HepG2 (cell line): ENCODE results near the gene RARA. TPM values are rescaled to one million over a fixed set of nuclear protein-coding genes. Genes with fewer than 3 reads are reported as not detected.
A peak's percentile ranks its signal among the peaks of the same experiment; 100 is the strongest.

Experiments
- CBX2 ChIP-seq, 2 experiments: fragments of 200-600 bp in 1 of 2; sonication (generic); formaldehyde crosslinking in 1 of 2; IDR thresholded peaks; 2 replicates each; pipeline versions ENCODE4 v1.7.0 to v1.8.1; 2018 to 2022; ENCODE audit warnings: low read depth in 2 of 2, low read length in 1 of 2, mild to moderate bottlenecking in 1 of 2, missing genetic modification reagents in 1 of 2
- CCAR2 ChIP-seq: fragments of 200-400 bp; formaldehyde crosslinking; optimal IDR thresholded peaks from 2 replicates; pipeline ENCODE3; 2018; ENCODE audit warnings: low read depth, mild to moderate bottlenecking, low read length, moderate library complexity
- ERF ChIP-seq: IDR thresholded peaks from 2 replicates; pipeline ENCODE4 v1.6.1; 2018; ENCODE audit warnings: missing biosample characterization, missing genetic modification reagents
- HHEX ChIP-seq: IDR thresholded peaks from 2 replicates; pipeline ENCODE4 v1.6.1; 2016; ENCODE audit warnings: control low read depth
- JUNB ChIP-seq: sonication (generic); formaldehyde crosslinking; IDR thresholded peaks from 2 replicates; pipeline ENCODE4 v1.8.0; 2022; ENCODE audit warnings: missing genetic modification reagents, mild to moderate bottlenecking, borderline replicate concordance
- KLF11 ChIP-seq: IDR thresholded peaks from 2 replicates; pipeline ENCODE4 v1.6.1; 2016; ENCODE audit warnings: missing compliant biosample characterization
- MAFF ChIP-seq: IDR thresholded peaks from 2 replicates; pipeline ENCODE4 v1.6.1; 2011; ENCODE audit warnings: low read depth, low read length, improper control_type of control experiment
- MIER3 ChIP-seq: IDR thresholded peaks from 2 replicates; pipeline ENCODE4 v1.6.1; 2016; ENCODE audit warnings: missing compliant biosample characterization, borderline replicate concordance
- NFE2 ChIP-seq: sonication (generic); formaldehyde crosslinking; IDR thresholded peaks from 2 replicates; pipeline ENCODE4 v1.4.0; 2020; ENCODE audit warnings: missing genetic modification reagents
- PLSCR1 ChIP-seq: sonication (generic); formaldehyde crosslinking; IDR thresholded peaks from 2 replicates; pipeline ENCODE4 v1.5.0; 2020; ENCODE audit warnings: missing genetic modification reagents, mild to moderate bottlenecking, borderline replicate concordance
- PRMT3 ChIP-seq: sonication (generic); formaldehyde crosslinking; IDR thresholded peaks from 2 replicates; pipeline ENCODE4 v1.8.1; 2022; ENCODE audit warnings: low read depth, mild to moderate bottlenecking, moderate library complexity, missing genetic modification reagents, borderline replicate concordance
- ZNF253 ChIP-seq: sonication (generic); formaldehyde crosslinking; IDR thresholded peaks from 2 replicates; pipeline ENCODE4 v1.8.0; 2022; ENCODE audit warnings: mild to moderate bottlenecking, missing genetic modification reagents, borderline replicate concordance
- ZNF441 ChIP-seq: sonication (generic); formaldehyde crosslinking; IDR thresholded peaks from 2 replicates; pipeline ENCODE4 v1.7.0; 2021; ENCODE audit warnings: missing genetic modification reagents, borderline replicate concordance
- ZNF619 ChIP-seq: sonication (generic); formaldehyde crosslinking; IDR thresholded peaks from 2 replicates; pipeline ENCODE4 v1.4.0; 2020; ENCODE audit warnings: mild to moderate bottlenecking, missing genetic modification reagents
- ZNF891 ChIP-seq: sonication (generic); formaldehyde crosslinking; IDR thresholded peaks from 2 replicates; pipeline ENCODE4 v1.5.0; 2020; ENCODE audit warnings: mild to moderate bottlenecking, missing genetic modification reagents
- polyA plus RNA-seq, 8 experiments: library from polyadenylated mRNA; depleted of rRNA in 3 of 8; stranded (reverse) in 7 of 8; unstranded in 1 of 8; fragments of >200 nt; fragmentation: Illumina TruSeq in 4 of 8; extraction: Trizol in 4 of 8; gene quantifications; 2 replicates each; pipeline versions ENCODE4 v1.2.1 to v1.2.3, GENCODE V29; 2011 to 2016; ENCODE audit warnings: low read depth in 4 of 8, missing spikeins in 1 of 8, mixed read lengths in 1 of 8; ENCODE audit not compliant: insufficient read depth in 1 of 8
- total RNA-seq, 5 experiments: library from RNA; depleted of rRNA; stranded (reverse); fragments of >200 nt; fragmentation: Illumina TruSeq; extraction: Trizol; gene quantifications; 2 replicates each; pipeline ENCODE4 v1.2.3, GENCODE V29; 2016; ENCODE audit warnings: low read depth in 1 of 5
- TF ChIP-seq, protein P1 (sequence below), 2 experiments: sonication (generic) in 1 of 2; formaldehyde crosslinking in 1 of 2; IDR thresholded peaks; 2 replicates each; pipeline versions ENCODE4 v1.5.1 to v1.6.1; 2011 to 2020; ENCODE audit warnings: borderline replicate concordance in 1 of 2, low read depth in 1 of 2, low read length in 1 of 2, mild to moderate bottlenecking in 1 of 2, missing genetic modification reagents in 1 of 2, moderate library complexity in 1 of 2
- TF ChIP-seq, protein P2 (sequence below): sonication (generic); formaldehyde crosslinking; IDR thresholded peaks from 2 replicates; pipeline ENCODE4 v1.9.0; 2021; ENCODE audit warnings: missing genetic modification reagents, borderline replicate concordance
- TF ChIP-seq, protein P3 (sequence below): sonication (generic); formaldehyde crosslinking; IDR thresholded peaks from 2 replicates; pipeline ENCODE4 v1.4.0; 2020; ENCODE audit warnings: missing genetic modification reagents
- TF ChIP-seq, protein P4 (sequence below): sonication (generic); formaldehyde crosslinking; IDR thresholded peaks from 2 replicates; pipeline ENCODE4 v1.5.1; 2020; ENCODE audit warnings: missing genetic modification reagents, mild to moderate bottlenecking, borderline replicate concordance

The RARA gene
- total and polyA plus RNA-seq, 2 of the 13 experiments (the other 11 are each of a cell fraction or from before 2014, with no cell fraction given): 6.4 to 8.6 TPM

GRCh38 chr17:40352779-40353394 lies 43.9 kb downstream of the RARA start (continued):
- TF ChIP-seq, protein P1, sequence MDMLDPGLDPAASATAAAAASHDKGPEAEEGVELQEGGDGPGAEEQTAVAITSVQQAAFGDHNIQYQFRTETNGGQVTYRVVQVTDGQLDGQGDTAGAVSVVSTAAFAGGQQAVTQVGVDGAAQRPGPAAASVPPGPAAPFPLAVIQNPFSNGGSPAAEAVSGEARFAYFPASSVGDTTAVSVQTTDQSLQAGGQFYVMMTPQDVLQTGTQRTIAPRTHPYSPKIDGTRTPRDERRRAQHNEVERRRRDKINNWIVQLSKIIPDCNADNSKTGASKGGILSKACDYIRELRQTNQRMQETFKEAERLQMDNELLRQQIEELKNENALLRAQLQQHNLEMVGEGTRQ (IDR thresholded peaks at IDR 0.05; ENCODE audit: low read depth, low read length): no peak
- TF ChIP-seq, protein P1 (CRISPR knock-in tag; IDR thresholded peaks at IDR 0.05; ENCODE audit: borderline replicate concordance): no peak; the same call in 1 of the 2 replicates
- TF ChIP-seq KLF11 (CRISPR knock-in tag) (0 out of 2 replicates have a peak, but pooled peaks have one; percentile 37), JUNB (no peak), ZNF619 (no peak), PLSCR1 (no peak), ZNF891 (CRISPR knock-in tag) (peak; percentile 54; the same call in 1 of the 2 replicates), ERF (peak; percentile 97), PRMT3 (CRISPR knock-in tag) (no peak), CBX2 (IDR thresholded peaks at IDR 0.05; ENCODE audit: low read depth, low read length) (no peak), CBX2 (CRISPR knock-in tag; IDR thresholded peaks at IDR 0.05; ENCODE audit: low read depth) (no peak), NFE2 (CRISPR knock-in tag) (no peak), HHEX (CRISPR knock-in tag) (peak; percentile 72), ZNF253 (no peak), CCAR2 (no peak), MIER3 (peak; percentile 97; the same call in 1 of the 2 replicates), MAFF (no peak), ZNF441 (CRISPR knock-in tag) (peak; percentile 50; the same call in 1 of the 2 replicates)
- TF ChIP-seq, protein P2, sequence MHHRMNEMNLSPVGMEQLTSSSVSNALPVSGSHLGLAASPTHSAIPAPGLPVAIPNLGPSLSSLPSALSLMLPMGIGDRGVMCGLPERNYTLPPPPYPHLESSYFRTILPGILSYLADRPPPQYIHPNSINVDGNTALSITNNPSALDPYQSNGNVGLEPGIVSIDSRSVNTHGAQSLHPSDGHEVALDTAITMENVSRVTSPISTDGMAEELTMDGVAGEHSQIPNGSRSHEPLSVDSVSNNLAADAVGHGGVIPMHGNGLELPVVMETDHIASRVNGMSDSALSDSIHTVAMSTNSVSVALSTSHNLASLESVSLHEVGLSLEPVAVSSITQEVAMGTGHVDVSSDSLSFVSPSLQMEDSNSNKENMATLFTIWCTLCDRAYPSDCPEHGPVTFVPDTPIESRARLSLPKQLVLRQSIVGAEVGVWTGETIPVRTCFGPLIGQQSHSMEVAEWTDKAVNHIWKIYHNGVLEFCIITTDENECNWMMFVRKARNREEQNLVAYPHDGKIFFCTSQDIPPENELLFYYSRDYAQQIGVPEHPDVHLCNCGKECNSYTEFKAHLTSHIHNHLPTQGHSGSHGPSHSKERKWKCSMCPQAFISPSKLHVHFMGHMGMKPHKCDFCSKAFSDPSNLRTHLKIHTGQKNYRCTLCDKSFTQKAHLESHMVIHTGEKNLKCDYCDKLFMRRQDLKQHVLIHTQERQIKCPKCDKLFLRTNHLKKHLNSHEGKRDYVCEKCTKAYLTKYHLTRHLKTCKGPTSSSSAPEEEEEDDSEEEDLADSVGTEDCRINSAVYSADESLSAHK (CRISPR knock-in tag): no peak
- TF ChIP-seq, protein P3, sequence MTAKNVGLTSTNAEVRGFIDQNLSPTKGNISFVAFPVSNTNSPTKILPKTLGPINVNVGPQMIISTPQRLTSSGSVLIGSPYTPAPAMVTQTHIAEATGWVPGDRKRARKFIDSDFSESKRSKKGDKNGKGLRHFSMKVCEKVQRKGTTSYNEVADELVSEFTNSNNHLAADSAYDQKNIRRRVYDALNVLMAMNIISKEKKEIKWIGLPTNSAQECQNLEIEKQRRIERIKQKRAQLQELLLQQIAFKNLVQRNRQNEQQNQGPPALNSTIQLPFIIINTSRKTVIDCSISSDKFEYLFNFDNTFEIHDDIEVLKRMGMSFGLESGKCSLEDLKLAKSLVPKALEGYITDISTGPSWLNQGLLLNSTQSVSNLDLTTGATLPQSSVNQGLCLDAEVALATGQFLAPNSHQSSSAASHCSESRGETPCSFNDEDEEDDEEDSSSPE (CRISPR knock-in tag): peak; percentile 34; the same call in 1 of the 2 replicates
- TF ChIP-seq, protein P4, sequence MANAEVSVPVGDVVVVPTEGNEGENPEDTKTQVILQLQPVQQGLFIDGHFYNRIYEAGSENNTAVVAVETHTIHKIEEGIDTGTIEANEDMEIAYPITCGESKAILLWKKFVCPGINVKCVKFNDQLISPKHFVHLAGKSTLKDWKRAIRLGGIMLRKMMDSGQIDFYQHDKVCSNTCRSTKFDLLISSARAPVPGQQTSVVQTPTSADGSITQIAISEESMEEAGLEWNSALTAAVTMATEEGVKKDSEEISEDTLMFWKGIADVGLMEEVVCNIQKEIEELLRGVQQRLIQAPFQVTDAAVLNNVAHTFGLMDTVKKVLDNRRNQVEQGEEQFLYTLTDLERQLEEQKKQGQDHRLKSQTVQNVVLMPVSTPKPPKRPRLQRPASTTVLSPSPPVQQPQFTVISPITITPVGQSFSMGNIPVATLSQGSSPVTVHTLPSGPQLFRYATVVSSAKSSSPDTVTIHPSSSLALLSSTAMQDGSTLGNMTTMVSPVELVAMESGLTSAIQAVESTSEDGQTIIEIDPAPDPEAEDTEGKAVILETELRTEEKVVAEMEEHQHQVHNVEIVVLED (CRISPR knock-in tag): peak; percentile 44; the same call in 1 of the 2 replicates
